Vagina (tissue), 2 donors: ENCODE results near the gene CCP110.

ENCODE experiments used
- POLR2A ChIP-seq, 2 donors: fragments of 450-650 bp; IDR thresholded peaks; one replicate each; pipeline ENCODE4 v1.6.1; 2017; ENCODE audit warnings: antibody characterized with exemption in 2 of 2, mild to moderate bottlenecking in 2 of 2, moderate library complexity in 2 of 2
- TF ChIP-seq, protein P1 (sequence below), 3 experiments: fragments of 450-650 bp in 2 of 3; fragments of 200-600 bp in 1 of 3; sonication (generic) in 1 of 3; IDR thresholded peaks; one replicate each; pipeline ENCODE4 v1.5.1; 2017 to 2019; ENCODE audit warnings: antibody characterized with exemption in 3 of 3, mild to moderate bottlenecking in 2 of 3, moderate library complexity in 2 of 3

DNA sequence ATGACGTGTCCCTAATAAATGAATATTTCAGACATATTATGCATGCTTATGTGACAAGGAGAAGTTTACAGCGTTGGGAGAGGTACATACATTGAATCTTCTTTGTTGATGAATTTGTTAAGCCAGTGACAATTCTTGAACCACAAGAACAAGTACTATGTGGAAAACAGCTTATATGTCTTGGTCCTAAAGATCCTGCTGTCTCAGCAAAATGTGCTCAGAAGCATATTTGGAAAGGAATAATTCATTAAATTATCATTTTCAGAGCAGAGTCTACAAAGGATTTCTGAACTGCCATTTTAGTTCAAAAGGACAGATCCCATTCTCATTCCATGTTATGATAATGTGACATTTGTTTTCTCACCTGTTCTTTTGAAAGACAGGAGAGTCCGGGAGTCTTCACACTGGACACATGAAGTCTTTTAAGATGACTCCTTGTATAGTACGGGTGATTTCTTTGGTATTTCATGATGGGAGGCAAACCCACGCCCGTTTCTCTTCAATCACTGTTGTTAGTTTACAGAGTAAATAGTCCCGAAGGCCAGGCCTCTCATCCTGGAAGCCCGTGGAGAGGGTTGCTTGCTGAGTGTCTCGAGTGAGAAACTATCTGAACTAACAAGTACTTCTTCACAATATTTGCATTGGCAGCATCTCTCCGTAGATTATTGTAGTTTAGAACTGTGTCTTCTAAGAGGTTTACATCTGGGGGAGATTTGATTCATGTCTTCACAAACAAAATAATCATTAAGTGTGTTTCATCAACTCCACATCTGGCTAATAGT is 58.5 kb downstream of the CCP110 start:
- no peak for TF ChIP-seq POLR2A (IDR thresholded peaks at IDR 0.05)
- TF ChIP-seq, protein P1, sequence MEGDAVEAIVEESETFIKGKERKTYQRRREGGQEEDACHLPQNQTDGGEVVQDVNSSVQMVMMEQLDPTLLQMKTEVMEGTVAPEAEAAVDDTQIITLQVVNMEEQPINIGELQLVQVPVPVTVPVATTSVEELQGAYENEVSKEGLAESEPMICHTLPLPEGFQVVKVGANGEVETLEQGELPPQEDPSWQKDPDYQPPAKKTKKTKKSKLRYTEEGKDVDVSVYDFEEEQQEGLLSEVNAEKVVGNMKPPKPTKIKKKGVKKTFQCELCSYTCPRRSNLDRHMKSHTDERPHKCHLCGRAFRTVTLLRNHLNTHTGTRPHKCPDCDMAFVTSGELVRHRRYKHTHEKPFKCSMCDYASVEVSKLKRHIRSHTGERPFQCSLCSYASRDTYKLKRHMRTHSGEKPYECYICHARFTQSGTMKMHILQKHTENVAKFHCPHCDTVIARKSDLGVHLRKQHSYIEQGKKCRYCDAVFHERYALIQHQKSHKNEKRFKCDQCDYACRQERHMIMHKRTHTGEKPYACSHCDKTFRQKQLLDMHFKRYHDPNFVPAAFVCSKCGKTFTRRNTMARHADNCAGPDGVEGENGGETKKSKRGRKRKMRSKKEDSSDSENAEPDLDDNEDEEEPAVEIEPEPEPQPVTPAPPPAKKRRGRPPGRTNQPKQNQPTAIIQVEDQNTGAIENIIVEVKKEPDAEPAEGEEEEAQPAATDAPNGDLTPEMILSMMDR (IDR thresholded peaks at IDR 0.05) = no peak
